HepG2 (cell line): ENCODE data around the gene PRCD. TPM values are rescaled to one million over a fixed set of nuclear protein-coding genes. Genes with fewer than 3 reads are reported as not detected.

Source experiments
- ETV5 ChIP-seq: IDR thresholded peaks from 2 replicates; pipeline ENCODE4 v1.6.1; 2018; ENCODE audit warnings: missing biosample characterization, missing genetic modification reagents, inconsistent platforms, borderline replicate concordance
- HOXD1 ChIP-seq: sonication (generic); formaldehyde crosslinking; IDR thresholded peaks from 2 replicates; pipeline ENCODE4 v1.5.0; 2020; ENCODE audit warnings: missing genetic modification reagents
- IKZF1 ChIP-seq: fragments of 450-650 bp; IDR thresholded peaks from 2 replicates; pipeline ENCODE4 v1.7.1; 2016
- JUNB ChIP-seq: sonication (generic); formaldehyde crosslinking; IDR thresholded peaks from 2 replicates; pipeline ENCODE4 v1.8.0; 2022; ENCODE audit warnings: missing genetic modification reagents, mild to moderate bottlenecking, borderline replicate concordance
- MYNN ChIP-seq: sonication (generic); formaldehyde crosslinking; IDR thresholded peaks from 2 replicates; pipeline ENCODE4 v1.4.0; 2020; ENCODE audit warnings: mild to moderate bottlenecking, low read depth, missing genetic modification reagents
- RFXAP ChIP-seq: sonication (generic); formaldehyde crosslinking; IDR thresholded peaks from 2 replicates; pipeline ENCODE4 v1.4.0; 2020; ENCODE audit warnings: missing genetic modification reagents, borderline replicate concordance
- SIX1 ChIP-seq: sonication (generic); formaldehyde crosslinking; IDR thresholded peaks from 2 replicates; pipeline ENCODE4 v1.4.0; 2020; ENCODE audit warnings: missing genetic modification reagents, borderline replicate concordance
- TGIF2 ChIP-seq: IDR thresholded peaks from 2 replicates; pipeline ENCODE4 v1.6.1; 2016; ENCODE audit warnings: control low read depth, missing compliant biosample characterization
- ZBTB3 ChIP-seq: sonication (generic); formaldehyde crosslinking; IDR thresholded peaks from 2 replicates; pipeline ENCODE4 v1.4.0; 2020; ENCODE audit warnings: low read depth, mild to moderate bottlenecking, moderate library complexity, missing genetic modification reagents, borderline replicate concordance
- ZFAT ChIP-seq: sonication (generic); formaldehyde crosslinking; conservative IDR thresholded peaks from 2 replicates; pipeline ENCODE4 v1.8.1; 2023; ENCODE audit warnings: missing genetic modification reagents, inconsistent platforms
- ZNF121 ChIP-seq: sonication (generic); formaldehyde crosslinking; IDR thresholded peaks from 2 replicates; pipeline ENCODE4 v1.5.0; 2020; ENCODE audit warnings: mild to moderate bottlenecking, missing genetic modification reagents
- ZNF24 ChIP-seq: fragments of 450-650 bp; IDR thresholded peaks from 2 replicates; pipeline ENCODE4 v1.6.1; 2017; ENCODE audit warnings: antibody characterized with exemption, mild to moderate bottlenecking
- ZNF543 ChIP-seq: sonication (generic); formaldehyde crosslinking; IDR thresholded peaks from 2 replicates; pipeline ENCODE4 v1.4.0; 2020; ENCODE audit warnings: mild to moderate bottlenecking, missing genetic modification reagents
- ZNF572 ChIP-seq: sonication (generic); formaldehyde crosslinking; IDR thresholded peaks from 2 replicates; pipeline ENCODE4 v1.5.1; 2020; ENCODE audit warnings: mild to moderate bottlenecking, missing genetic modification reagents
- ZNF775 ChIP-seq: sonication (generic); formaldehyde crosslinking; IDR thresholded peaks from 2 replicates; pipeline ENCODE4 v1.4.0; 2020; ENCODE audit warnings: missing genetic modification reagents, mild to moderate bottlenecking, moderate library complexity, borderline replicate concordance
- ZNF816 ChIP-seq: sonication (generic); formaldehyde crosslinking; IDR thresholded peaks from 2 replicates; pipeline ENCODE4 v1.8.0; 2022; ENCODE audit warnings: missing genetic modification reagents, mild to moderate bottlenecking, borderline replicate concordance
- ZSCAN30 ChIP-seq: sonication (generic); formaldehyde crosslinking; IDR thresholded peaks from 2 replicates; pipeline ENCODE4 v1.5.0; 2020; ENCODE audit warnings: mild to moderate bottlenecking, missing genetic modification reagents
- polyA plus RNA-seq, 8 experiments: library from polyadenylated mRNA; depleted of rRNA in 3 of 8; stranded (reverse) in 7 of 8; unstranded in 1 of 8; fragments of >200 nt; fragmentation: Illumina TruSeq in 4 of 8; extraction: Trizol in 4 of 8; gene quantifications; 2 replicates each; pipeline versions ENCODE4 v1.2.1 to v1.2.3, GENCODE V29; 2011 to 2016; ENCODE audit warnings: low read depth in 4 of 8, missing spikeins in 1 of 8, mixed read lengths in 1 of 8; ENCODE audit not compliant: insufficient read depth in 1 of 8
- total RNA-seq, 5 experiments: library from RNA; depleted of rRNA; stranded (reverse); fragments of >200 nt; fragmentation: Illumina TruSeq; extraction: Trizol; gene quantifications; 2 replicates each; pipeline ENCODE4 v1.2.3, GENCODE V29; 2016; ENCODE audit warnings: low read depth in 1 of 5
- TF ChIP-seq, protein P1 (sequence below): sonication (generic); formaldehyde crosslinking; IDR thresholded peaks from 2 replicates; pipeline ENCODE4 v1.4.0; 2020; ENCODE audit warnings: missing genetic modification reagents
- TF ChIP-seq, protein P2 (sequence below): sonication (generic); formaldehyde crosslinking; IDR thresholded peaks from 2 replicates; pipeline ENCODE4 v1.5.0; 2020; ENCODE audit warnings: missing genetic modification reagents
- TF ChIP-seq, protein P3 (sequence below): IDR thresholded peaks from 2 replicates; pipeline ENCODE4 v1.6.1; 2018; ENCODE audit warnings: missing genetic modification reagents, mild to moderate bottlenecking, missing compliant biosample characterization
- TF ChIP-seq, protein P4 (sequence below): sonication (generic); formaldehyde crosslinking; conservative IDR thresholded peaks from 2 replicates; pipeline ENCODE4 v1.4.0; 2020; ENCODE audit warnings: missing genetic modification reagents

The PRCD gene
- total and polyA plus RNA-seq, 2 of the 13 experiments (the other 11 are each of a cell fraction or from before 2014, with no cell fraction given), result 0.51 TPM; not detected in 1

DNA sequence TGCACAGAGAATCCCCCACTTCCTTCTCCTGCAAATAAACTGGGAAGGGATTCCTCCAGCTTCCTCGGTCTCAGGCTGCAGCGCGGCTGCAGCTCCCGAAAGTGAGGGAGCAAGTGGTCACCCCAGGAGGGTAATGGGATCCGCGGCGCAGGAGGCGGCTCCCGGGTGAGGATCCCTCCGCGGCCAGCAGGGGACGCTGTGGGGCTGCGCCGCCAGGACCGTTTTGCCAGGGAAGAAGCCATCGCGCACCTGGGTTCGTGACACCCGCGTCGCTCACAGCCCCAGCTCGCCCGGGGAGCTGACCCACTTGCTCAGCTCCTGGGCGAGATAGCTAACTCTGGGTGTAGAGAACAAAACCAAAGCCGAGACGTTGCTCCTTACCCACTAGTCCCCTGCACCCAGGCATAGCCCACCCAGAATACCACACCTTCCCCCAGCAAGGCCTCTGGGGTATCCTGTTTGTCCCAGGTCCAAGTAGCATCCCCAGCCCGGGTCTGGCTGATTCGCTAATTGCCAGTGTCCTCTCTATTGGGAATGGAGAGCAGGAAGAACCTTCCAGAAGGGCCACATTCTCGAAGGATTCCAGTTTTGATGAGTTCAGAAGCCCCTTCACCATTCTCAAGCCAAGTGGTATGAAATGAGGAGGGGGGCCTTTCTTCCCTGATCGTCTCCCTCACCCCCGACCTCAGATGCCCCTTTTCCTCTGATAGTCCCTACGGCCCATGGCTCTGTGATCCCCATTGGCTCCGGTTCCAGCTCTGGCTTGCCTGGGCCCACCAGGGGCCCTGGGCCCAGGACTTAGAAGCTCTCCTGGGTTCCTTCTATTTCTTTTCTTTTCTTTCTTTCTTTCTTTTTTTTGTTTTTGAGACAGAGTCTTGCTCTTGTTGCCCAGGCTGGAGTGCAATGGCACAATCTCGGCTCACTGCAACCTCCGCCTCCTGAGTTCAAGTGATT, 16.5 kb upstream of the PRCD start (continued):
- TF ChIP-seq ZNF24 (no peak), MYNN (CRISPR knock-in tag) (0 out of 2 replicates have a peak, but pooled peaks have one; percentile 47), IKZF1 (no peak), ZNF816 (CRISPR knock-in tag) (no peak), ZBTB3 (CRISPR knock-in tag) (no peak), ZNF775 (0 out of 2 replicates have a peak, but pooled peaks have one; percentile 19), ETV5 (CRISPR knock-in tag) (no peak), ZFAT (CRISPR knock-in tag) (0 out of 2 replicates have a peak, but pooled peaks have one; percentile 52), TGIF2 (CRISPR knock-in tag) (no peak), ZSCAN30 (no peak), RFXAP (peak; percentile 78; the same call in 1 of the 2 replicates), ZNF572 (0 out of 2 replicates have a peak, but pooled peaks have one; percentile 78), HOXD1 (CRISPR knock-in tag) (no peak), ZNF543 (CRISPR knock-in tag) (0 out of 2 replicates have a peak, but pooled peaks have one; percentile 36), SIX1 (CRISPR knock-in tag) (peak; percentile 43; the same call in 1 of the 2 replicates), JUNB (no peak), ZNF121 (CRISPR knock-in tag) (0 out of 2 replicates have a peak, but pooled peaks have one; percentile 8)
- TF ChIP-seq, protein P1, sequence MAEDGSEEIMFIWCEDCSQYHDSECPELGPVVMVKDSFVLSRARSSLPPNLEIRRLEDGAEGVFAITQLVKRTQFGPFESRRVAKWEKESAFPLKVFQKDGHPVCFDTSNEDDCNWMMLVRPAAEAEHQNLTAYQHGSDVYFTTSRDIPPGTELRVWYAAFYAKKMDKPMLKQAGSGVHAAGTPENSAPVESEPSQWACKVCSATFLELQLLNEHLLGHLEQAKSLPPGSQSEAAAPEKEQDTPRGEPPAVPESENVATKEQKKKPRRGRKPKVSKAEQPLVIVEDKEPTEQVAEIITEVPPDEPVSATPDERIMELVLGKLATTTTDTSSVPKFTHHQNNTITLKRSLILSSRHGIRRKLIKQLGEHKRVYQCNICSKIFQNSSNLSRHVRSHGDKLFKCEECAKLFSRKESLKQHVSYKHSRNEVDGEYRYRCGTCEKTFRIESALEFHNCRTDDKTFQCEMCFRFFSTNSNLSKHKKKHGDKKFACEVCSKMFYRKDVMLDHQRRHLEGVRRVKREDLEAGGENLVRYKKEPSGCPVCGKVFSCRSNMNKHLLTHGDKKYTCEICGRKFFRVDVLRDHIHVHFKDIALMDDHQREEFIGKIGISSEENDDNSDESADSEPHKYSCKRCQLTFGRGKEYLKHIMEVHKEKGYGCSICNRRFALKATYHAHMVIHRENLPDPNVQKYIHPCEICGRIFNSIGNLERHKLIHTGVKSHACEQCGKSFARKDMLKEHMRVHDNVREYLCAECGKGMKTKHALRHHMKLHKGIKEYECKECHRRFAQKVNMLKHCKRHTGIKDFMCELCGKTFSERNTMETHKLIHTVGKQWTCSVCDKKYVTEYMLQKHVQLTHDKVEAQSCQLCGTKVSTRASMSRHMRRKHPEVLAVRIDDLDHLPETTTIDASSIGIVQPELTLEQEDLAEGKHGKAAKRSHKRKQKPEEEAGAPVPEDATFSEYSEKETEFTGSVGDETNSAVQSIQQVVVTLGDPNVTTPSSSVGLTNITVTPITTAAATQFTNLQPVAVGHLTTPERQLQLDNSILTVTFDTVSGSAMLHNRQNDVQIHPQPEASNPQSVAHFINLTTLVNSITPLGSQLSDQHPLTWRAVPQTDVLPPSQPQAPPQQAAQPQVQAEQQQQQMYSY, result no peak
- TF ChIP-seq, protein P2, sequence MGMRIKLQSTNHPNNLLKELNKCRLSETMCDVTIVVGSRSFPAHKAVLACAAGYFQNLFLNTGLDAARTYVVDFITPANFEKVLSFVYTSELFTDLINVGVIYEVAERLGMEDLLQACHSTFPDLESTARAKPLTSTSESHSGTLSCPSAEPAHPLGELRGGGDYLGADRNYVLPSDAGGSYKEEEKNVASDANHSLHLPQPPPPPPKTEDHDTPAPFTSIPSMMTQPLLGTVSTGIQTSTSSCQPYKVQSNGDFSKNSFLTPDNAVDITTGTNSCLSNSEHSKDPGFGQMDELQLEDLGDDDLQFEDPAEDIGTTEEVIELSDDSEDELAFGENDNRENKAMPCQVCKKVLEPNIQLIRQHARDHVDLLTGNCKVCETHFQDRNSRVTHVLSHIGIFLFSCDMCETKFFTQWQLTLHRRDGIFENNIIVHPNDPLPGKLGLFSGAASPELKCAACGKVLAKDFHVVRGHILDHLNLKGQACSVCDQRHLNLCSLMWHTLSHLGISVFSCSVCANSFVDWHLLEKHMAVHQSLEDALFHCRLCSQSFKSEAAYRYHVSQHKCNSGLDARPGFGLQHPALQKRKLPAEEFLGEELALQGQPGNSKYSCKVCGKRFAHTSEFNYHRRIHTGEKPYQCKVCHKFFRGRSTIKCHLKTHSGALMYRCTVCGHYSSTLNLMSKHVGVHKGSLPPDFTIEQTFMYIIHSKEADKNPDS (CRISPR knock-in tag), result no peak
- TF ChIP-seq, protein P3, sequence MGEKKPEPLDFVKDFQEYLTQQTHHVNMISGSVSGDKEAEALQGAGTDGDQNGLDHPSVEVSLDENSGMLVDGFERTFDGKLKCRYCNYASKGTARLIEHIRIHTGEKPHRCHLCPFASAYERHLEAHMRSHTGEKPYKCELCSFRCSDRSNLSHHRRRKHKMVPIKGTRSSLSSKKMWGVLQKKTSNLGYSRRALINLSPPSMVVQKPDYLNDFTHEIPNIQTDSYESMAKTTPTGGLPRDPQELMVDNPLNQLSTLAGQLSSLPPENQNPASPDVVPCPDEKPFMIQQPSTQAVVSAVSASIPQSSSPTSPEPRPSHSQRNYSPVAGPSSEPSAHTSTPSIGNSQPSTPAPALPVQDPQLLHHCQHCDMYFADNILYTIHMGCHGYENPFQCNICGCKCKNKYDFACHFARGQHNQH (CRISPR knock-in tag), result peak; percentile 86; the same call in 1 of the 2 replicates
- TF ChIP-seq, protein P4, sequence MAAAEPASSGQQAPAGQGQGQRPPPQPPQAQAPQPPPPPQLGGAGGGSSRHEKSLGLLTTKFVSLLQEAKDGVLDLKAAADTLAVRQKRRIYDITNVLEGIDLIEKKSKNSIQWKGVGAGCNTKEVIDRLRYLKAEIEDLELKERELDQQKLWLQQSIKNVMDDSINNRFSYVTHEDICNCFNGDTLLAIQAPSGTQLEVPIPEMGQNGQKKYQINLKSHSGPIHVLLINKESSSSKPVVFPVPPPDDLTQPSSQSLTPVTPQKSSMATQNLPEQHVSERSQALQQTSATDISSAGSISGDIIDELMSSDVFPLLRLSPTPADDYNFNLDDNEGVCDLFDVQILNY, result peak; percentile 50; the same call in 1 of the 2 replicates
